Endothelial cell (in vitro differentiated cells): ENCODE data around the gene XYLT1. TPM values are rescaled to one million over a fixed set of nuclear protein-coding genes. Genes with fewer than 3 reads are reported as not detected.

Experiments
- DNase-seq: peaks from one replicate; pipeline ENCODE4 v3.0.0; 2021; ENCODE audit warnings: low spot score
- H3K27ac Mint-ChIP-seq: one replicate; pipeline ENCODE4 v1.8.0; 2021; ENCODE audit warnings: mixed read lengths, inconsistent platforms; ENCODE audit not compliant: unreplicated experiment
- H3K27me3 Mint-ChIP-seq: one replicate; pipeline ENCODE4 v1.8.0; 2021; ENCODE audit warnings: mild to moderate bottlenecking, moderate library complexity, mixed read lengths, inconsistent platforms; ENCODE audit not compliant: unreplicated experiment
- H3K36me3 Mint-ChIP-seq: one replicate; pipeline ENCODE4 v1.8.0; 2021; ENCODE audit warnings: mild to moderate bottlenecking, low read depth, mixed read lengths, inconsistent platforms; ENCODE audit not compliant: unreplicated experiment
- H3K4me1 Mint-ChIP-seq: one replicate; pipeline ENCODE4 v1.8.0; 2021; ENCODE audit warnings: mild to moderate bottlenecking, mixed read lengths, inconsistent platforms; ENCODE audit not compliant: unreplicated experiment
- H3K4me3 Mint-ChIP-seq: one replicate; pipeline ENCODE4 v1.8.0; 2021; ENCODE audit warnings: mild to moderate bottlenecking, mixed read lengths, inconsistent platforms; ENCODE audit not compliant: unreplicated experiment
- H3K9me3 Mint-ChIP-seq: one replicate; pipeline ENCODE4 v1.8.0; 2021; ENCODE audit warnings: mixed read lengths, inconsistent platforms; ENCODE audit not compliant: unreplicated experiment
- total RNA-seq: library from RNA; stranded (reverse); fragmentation: NEBNext Ultra II Directional; extraction: Animal tissue kit (Norgen Biotek cat#: 25700); gene quantifications from one replicate; pipeline ENCODE4 v1.2.1, GENCODE V29; 2021; ENCODE audit not compliant: unreplicated experiment
- TF ChIP-seq, protein P1 (sequence below): fragments of 200-600 bp; sonication (generic); IDR thresholded peaks from one replicate; pipeline ENCODE4 v1.5.0; 2021; ENCODE audit warnings: antibody characterized with exemption; ENCODE audit not compliant: unreplicated experiment

Gene XYLT1
- total RNA-seq, 1 donor from 2014 or later, result 11.1 TPM

DNA sequence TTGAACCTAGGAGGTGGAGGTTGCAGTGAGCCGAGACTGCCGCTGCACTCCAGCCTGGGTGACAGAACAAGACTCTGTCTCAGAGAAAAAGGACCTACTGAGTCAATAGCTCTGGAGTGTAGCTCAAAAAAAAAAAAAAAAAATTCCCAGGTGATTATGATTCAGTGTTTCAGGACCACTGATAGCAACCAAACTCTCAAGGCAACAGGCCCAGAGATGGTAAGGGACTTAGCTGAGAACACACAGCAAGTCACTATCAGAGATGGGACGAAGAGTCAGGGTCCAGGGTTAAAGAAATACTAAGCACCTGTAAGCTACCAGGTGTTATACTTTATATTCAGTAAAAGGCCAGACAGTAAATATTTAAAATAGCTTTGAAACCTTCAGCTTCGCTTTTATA, 335.3 kb downstream of the XYLT1 start:
- no peaks in the 10 kb centered on the region for H3K27me3 Mint-ChIP-seq
- peaks cover 7% of the 10 kb centered on the region for H3K4me1 Mint-ChIP-seq
- H3K9me3 Mint-ChIP-seq, result no peaks in the 10 kb centered on the region

DNA sequence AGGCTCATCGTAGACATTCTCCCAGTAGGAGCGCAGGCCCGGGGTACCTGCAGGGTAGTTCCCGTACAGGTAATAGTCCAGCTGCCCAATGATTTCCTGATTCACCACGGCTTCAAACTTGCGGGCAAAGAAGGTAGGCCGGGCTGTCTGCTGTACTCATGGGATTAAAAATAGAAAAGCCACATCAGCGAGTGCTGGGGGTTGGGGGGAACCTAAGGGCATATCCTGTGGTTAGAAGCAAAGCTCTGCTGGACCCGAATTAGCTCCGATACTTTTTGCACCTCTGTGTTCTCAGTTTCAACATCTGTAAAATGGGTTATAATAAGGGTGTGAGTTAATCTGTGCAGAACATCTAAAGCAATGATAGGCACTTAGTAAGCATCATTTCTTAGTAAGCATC, 336.2 kb downstream of the XYLT1 start:
- TF ChIP-seq, protein P1, sequence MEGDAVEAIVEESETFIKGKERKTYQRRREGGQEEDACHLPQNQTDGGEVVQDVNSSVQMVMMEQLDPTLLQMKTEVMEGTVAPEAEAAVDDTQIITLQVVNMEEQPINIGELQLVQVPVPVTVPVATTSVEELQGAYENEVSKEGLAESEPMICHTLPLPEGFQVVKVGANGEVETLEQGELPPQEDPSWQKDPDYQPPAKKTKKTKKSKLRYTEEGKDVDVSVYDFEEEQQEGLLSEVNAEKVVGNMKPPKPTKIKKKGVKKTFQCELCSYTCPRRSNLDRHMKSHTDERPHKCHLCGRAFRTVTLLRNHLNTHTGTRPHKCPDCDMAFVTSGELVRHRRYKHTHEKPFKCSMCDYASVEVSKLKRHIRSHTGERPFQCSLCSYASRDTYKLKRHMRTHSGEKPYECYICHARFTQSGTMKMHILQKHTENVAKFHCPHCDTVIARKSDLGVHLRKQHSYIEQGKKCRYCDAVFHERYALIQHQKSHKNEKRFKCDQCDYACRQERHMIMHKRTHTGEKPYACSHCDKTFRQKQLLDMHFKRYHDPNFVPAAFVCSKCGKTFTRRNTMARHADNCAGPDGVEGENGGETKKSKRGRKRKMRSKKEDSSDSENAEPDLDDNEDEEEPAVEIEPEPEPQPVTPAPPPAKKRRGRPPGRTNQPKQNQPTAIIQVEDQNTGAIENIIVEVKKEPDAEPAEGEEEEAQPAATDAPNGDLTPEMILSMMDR, result no peak
- Mint-ChIP-seq H3K4me3 (no peak overlapping the region), H3K36me3 (peaks cover 3% of the 10 kb centered on the region), H3K27me3 (no peaks in the 10 kb centered on the region), H3K27ac (no peak overlapping the region), H3K4me1 (peaks cover 9% of the 10 kb centered on the region), H3K9me3 (no peaks in the 10 kb centered on the region)
- no peak for DNase-seq

More for the DNA sequence above, 335.3 kb downstream of the XYLT1 start:
- TF ChIP-seq, protein P1, result no peak
- peaks cover 3% of the 10 kb centered on the region for H3K36me3 Mint-ChIP-seq
- no peak for DNase-seq
- H3K27ac Mint-ChIP-seq, result no peak overlapping the region
- no peak overlapping the region for H3K4me3 Mint-ChIP-seq

DNA sequence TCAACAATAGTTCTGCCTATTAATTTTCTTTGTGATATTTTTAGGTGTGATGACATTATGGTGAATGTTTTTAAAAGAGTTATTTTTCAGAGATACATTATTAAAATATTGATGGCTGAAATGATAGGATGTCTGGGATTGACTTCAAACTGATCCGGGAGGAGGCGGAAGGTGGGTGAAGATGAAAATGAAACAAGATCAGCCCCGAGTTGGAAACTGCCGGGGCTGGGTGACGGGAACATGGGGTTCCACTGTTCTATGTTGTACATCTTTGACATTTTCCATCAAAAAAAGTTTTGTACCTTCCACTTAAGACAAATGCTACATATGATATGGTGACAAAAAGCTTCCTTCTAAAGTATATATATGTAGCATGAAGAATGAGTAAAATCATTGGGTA, 336.9 kb downstream of the XYLT1 start:
- H3K4me1 Mint-ChIP-seq, result peaks cover 9% of the 10 kb centered on the region
- no peak overlapping the region for H3K27ac Mint-ChIP-seq
- H3K4me3 Mint-ChIP-seq, result no peak overlapping the region

DNA sequence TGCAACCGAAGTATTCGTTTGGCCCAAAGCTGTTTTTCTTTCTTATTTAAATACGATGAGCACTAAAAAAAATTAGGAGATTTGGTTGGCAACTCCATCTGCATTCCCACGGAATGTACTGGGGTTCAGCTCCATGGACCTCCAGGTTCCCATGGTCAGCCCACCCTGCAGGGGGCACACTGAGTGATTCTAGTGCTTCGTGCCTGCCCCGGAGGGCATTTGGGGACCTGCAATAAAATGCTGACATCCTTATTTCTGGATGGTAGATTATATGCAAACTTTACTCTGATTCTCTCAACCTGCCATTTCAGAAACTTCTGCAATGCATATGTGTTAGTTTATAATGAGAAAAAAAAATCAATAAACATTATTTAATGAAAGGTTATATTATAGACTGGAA, 339.4 kb downstream of the XYLT1 start:
- Mint-ChIP-seq H3K27me3 (no peaks in the 10 kb centered on the region), H3K9me3 (no peaks in the 10 kb centered on the region), H3K4me3 (no peak overlapping the region), H3K36me3 (peaks cover 3% of the 10 kb centered on the region), H3K4me1 (peaks cover 9% of the 10 kb centered on the region), H3K27ac (no peak overlapping the region)
- DNase-seq, result no peak
- TF ChIP-seq, protein P1, result no peak

More for the DNA sequence above, 336.9 kb downstream of the XYLT1 start:
- no peaks in the 10 kb centered on the region for H3K27me3 Mint-ChIP-seq
- no peak for DNase-seq
- no peaks in the 10 kb centered on the region for H3K9me3 Mint-ChIP-seq
- H3K36me3 Mint-ChIP-seq, result peaks cover 3% of the 10 kb centered on the region
- TF ChIP-seq, protein P1, result no peak

- TF ChIP-seq, protein P1, result no peak
- peaks cover 9% of the 10 kb centered on the region for H3K4me1 Mint-ChIP-seq
- peaks cover 3% of the 10 kb centered on the region for H3K36me3 Mint-ChIP-seq
- H3K4me3 Mint-ChIP-seq, result no peak overlapping the region
- no peak overlapping the region for H3K27ac Mint-ChIP-seq
- H3K27me3 Mint-ChIP-seq, result no peaks in the 10 kb centered on the region
- no peak for DNase-seq
- H3K9me3 Mint-ChIP-seq, result no peaks in the 10 kb centered on the region
Observed at GRCh38 chr16:17130733-17131132, 340.0 kb downstream of the XYLT1 start.
